ENCODE results near the gene RBM38.
A peak's percentile ranks its signal among the peaks of the same experiment; 100 is the strongest.

The RBM38 gene

GRCh38 chr20:57391439-57392301 lies 474 bp downstream of the RBM38 start:
- peak in 1 of 2 donors; percentile 15 for DNase-seq (ENCODE audit: low read depth in 2 of 2)

GRCh38 chr20:57392512-57393271 lies 1.5 kb downstream of the RBM38 start:
- no peak for TF ChIP-seq CTCF (IDR thresholded peaks at IDR 0.05; ENCODE audit: low read depth, low read length)
- peak overlapping the region; percentile 39 to 67 for H3K4me3 ChIP-seq (replicated peaks in 1 of 2; ENCODE audit: low read depth in 2 of 2, low read length in 2 of 2)
- DNase-seq (ENCODE audit: low read depth in 2 of 2): no peak

More at GRCh38 chr20:57391439-57392301, 474 bp downstream of the RBM38 start:
- peak overlapping the region; percentile 67 to 68 for H3K4me3 ChIP-seq (replicated peaks in 1 of 2; ENCODE audit: low read depth in 2 of 2, low read length in 2 of 2)
- no peak for TF ChIP-seq CTCF (IDR thresholded peaks at IDR 0.05; ENCODE audit: low read depth, low read length)

GRCh38 chr20:57393321-57394120 lies 2.3 kb downstream of the RBM38 start:
- no peak for DNase-seq (ENCODE audit: low read depth in 2 of 2)
- no peak for TF ChIP-seq CTCF (IDR thresholded peaks at IDR 0.05; ENCODE audit: low read depth, low read length)
- H3K4me3 ChIP-seq (replicated peaks in 1 of 2; ENCODE audit: low read depth in 2 of 2, low read length in 2 of 2): no peak overlapping the region

GRCh38 chr20:57394121-57395082 lies 3.2 kb downstream of the RBM38 start:
- DNase-seq (ENCODE audit: low read depth in 2 of 2): no peak
- H3K4me3 ChIP-seq (replicated peaks in 1 of 2; ENCODE audit: low read depth in 2 of 2, low read length in 2 of 2): no peak overlapping the region
- no peak for TF ChIP-seq CTCF (IDR thresholded peaks at IDR 0.05; ENCODE audit: low read depth, low read length)

GRCh38 chr20:57395111-57395966 lies 4.1 kb downstream of the RBM38 start:
- TF ChIP-seq CTCF (IDR thresholded peaks at IDR 0.05; ENCODE audit: low read depth, low read length): no peak
- peak; percentile 66 to 73 for DNase-seq (ENCODE audit: low read depth in 2 of 2)
- H3K4me3 ChIP-seq (replicated peaks in 1 of 2; ENCODE audit: low read depth in 2 of 2, low read length in 2 of 2): no peak overlapping the region

Measured in cardiac fibroblast (primary cell).